HepG2 (cell line): ENCODE results near the gene INO80. TPM values are rescaled to one million over a fixed set of nuclear protein-coding genes. Genes with fewer than 3 reads are reported as not detected.
A peak's percentile ranks its signal among the peaks of the same experiment; 100 is the strongest.

ENCODE experiments used
- ARNT2 ChIP-seq: sonication (generic); formaldehyde crosslinking; IDR thresholded peaks from 2 replicates; pipeline ENCODE4 v1.8.0; 2022; ENCODE audit warnings: mild to moderate bottlenecking, low read depth, missing genetic modification reagents, moderate library complexity
- CC2D1A ChIP-seq: sonication (generic); formaldehyde crosslinking; IDR thresholded peaks from 2 replicates; pipeline ENCODE4 v1.8.1; 2023; ENCODE audit warnings: mild to moderate bottlenecking, missing genetic modification reagents
- DPF2 ChIP-seq: sonication (generic); formaldehyde crosslinking; IDR thresholded peaks from 2 replicates; pipeline ENCODE4 v1.4.0; 2020; ENCODE audit warnings: mild to moderate bottlenecking, low read depth, missing genetic modification reagents, borderline replicate concordance
- GTF3A ChIP-seq: sonication (generic); formaldehyde crosslinking; conservative IDR thresholded peaks from 2 replicates; pipeline ENCODE4 v1.4.0; 2020; ENCODE audit warnings: mild to moderate bottlenecking, missing genetic modification reagents
- HNRNPH1 ChIP-seq: fragments of 200-400 bp; formaldehyde crosslinking; optimal IDR thresholded peaks from 2 replicates; pipeline ENCODE3; 2017; ENCODE audit warnings: mild to moderate bottlenecking, low read depth, low read length
- HNRNPLL ChIP-seq: fragments of 200-400 bp; formaldehyde crosslinking; IDR thresholded peaks from 2 replicates; pipeline ENCODE4 v1.6.1; 2017; ENCODE audit warnings: mild to moderate bottlenecking, low read depth, low read length; ENCODE audit not compliant: poor library complexity, severe bottlenecking
- JDP2 ChIP-seq: sonication (generic); formaldehyde crosslinking; IDR thresholded peaks from 2 replicates; pipeline ENCODE4 v1.8.1; 2022; ENCODE audit warnings: missing genetic modification reagents, borderline replicate concordance
- JUND ChIP-seq: sonication (generic); formaldehyde crosslinking; IDR thresholded peaks from 2 replicates; pipeline ENCODE4 v1.8.0; 2022; ENCODE audit warnings: mild to moderate bottlenecking, missing genetic modification reagents
- KMT2B ChIP-seq: IDR thresholded peaks from 2 replicates; pipeline ENCODE4 v1.6.1; 2016; ENCODE audit warnings: missing genetic modification reagents, missing compliant biosample characterization
- NFKBIZ ChIP-seq: IDR thresholded peaks from 2 replicates; pipeline ENCODE4 v1.6.1; 2018; ENCODE audit warnings: missing genetic modification reagents, missing compliant biosample characterization
- PBX2 ChIP-seq: IDR thresholded peaks from 2 replicates; pipeline ENCODE4 v1.6.1; 2016; ENCODE audit warnings: control low read depth
- REL ChIP-seq: sonication (generic); formaldehyde crosslinking; conservative IDR thresholded peaks from 2 replicates; pipeline ENCODE4 v1.8.0; 2022; ENCODE audit warnings: mild to moderate bottlenecking, missing genetic modification reagents, moderate library complexity
- ZBTB34 ChIP-seq: sonication (generic); formaldehyde crosslinking; IDR thresholded peaks from 2 replicates; pipeline ENCODE4 v1.8.0; 2022; ENCODE audit warnings: mild to moderate bottlenecking, missing genetic modification reagents
- ZFAT ChIP-seq: sonication (generic); formaldehyde crosslinking; conservative IDR thresholded peaks from 2 replicates; pipeline ENCODE4 v1.8.1; 2023; ENCODE audit warnings: missing genetic modification reagents, inconsistent platforms
- ZNF10 ChIP-seq: sonication (generic); formaldehyde crosslinking; IDR thresholded peaks from 2 replicates; pipeline ENCODE4 v1.4.0; 2020; ENCODE audit warnings: mild to moderate bottlenecking, low read depth, missing genetic modification reagents, borderline replicate concordance
- ZNF296 ChIP-seq: sonication (generic); formaldehyde crosslinking; conservative IDR thresholded peaks from 2 replicates; pipeline ENCODE4 v1.5.0; 2020; ENCODE audit warnings: mild to moderate bottlenecking, missing genetic modification reagents
- ZNF563 ChIP-seq: sonication (generic); formaldehyde crosslinking; IDR thresholded peaks from 2 replicates; pipeline ENCODE4 v1.8.0; 2022; ENCODE audit warnings: mild to moderate bottlenecking, moderate library complexity, missing genetic modification reagents
- ZNF572 ChIP-seq: sonication (generic); formaldehyde crosslinking; IDR thresholded peaks from 2 replicates; pipeline ENCODE4 v1.5.1; 2020; ENCODE audit warnings: mild to moderate bottlenecking, missing genetic modification reagents
- ZNF687 ChIP-seq: sonication (generic); formaldehyde crosslinking; IDR thresholded peaks from 2 replicates; pipeline ENCODE4 v1.5.1; 2020; ENCODE audit warnings: mild to moderate bottlenecking, missing genetic modification reagents, moderate library complexity
- ZNF713 ChIP-seq: sonication (generic); formaldehyde crosslinking; IDR thresholded peaks from 2 replicates; pipeline ENCODE4 v1.4.0; 2020; ENCODE audit warnings: mild to moderate bottlenecking, missing genetic modification reagents
- ZNF781 ChIP-seq: sonication (generic); formaldehyde crosslinking; IDR thresholded peaks from 2 replicates; pipeline ENCODE4 v1.5.1; 2020; ENCODE audit warnings: borderline replicate concordance, mild to moderate bottlenecking, missing genetic modification reagents; ENCODE audit errors: not compliant biosample characterization
- polyA plus RNA-seq, 8 experiments: library from polyadenylated mRNA; depleted of rRNA in 3 of 8; stranded (reverse) in 7 of 8; unstranded in 1 of 8; fragments of >200 nt; fragmentation: Illumina TruSeq in 4 of 8; extraction: Trizol in 4 of 8; gene quantifications; 2 replicates each; pipeline versions ENCODE4 v1.2.1 to v1.2.3, GENCODE V29; 2011 to 2016; ENCODE audit warnings: low read depth in 4 of 8, missing spikeins in 1 of 8, mixed read lengths in 1 of 8; ENCODE audit not compliant: insufficient read depth in 1 of 8
- total RNA-seq, 5 experiments: library from RNA; depleted of rRNA; stranded (reverse); fragments of >200 nt; fragmentation: Illumina TruSeq; extraction: Trizol; gene quantifications; 2 replicates each; pipeline ENCODE4 v1.2.3, GENCODE V29; 2016; ENCODE audit warnings: low read depth in 1 of 5

The INO80 gene
- total and polyA plus RNA-seq, 2 of the 13 experiments (the other 11 are each of a cell fraction or from before 2014, with no cell fraction given) = 3.6 to 14.8 TPM

- TF ChIP-seq HNRNPLL = peak; percentile 50
- TF ChIP-seq JUND (CRISPR knock-in tag) = peak; percentile 60; the same call in 1 of the 2 replicates
- peak; percentile 90 for TF ChIP-seq CC2D1A (CRISPR knock-in tag)
- no peak for TF ChIP-seq JDP2 (CRISPR knock-in tag)
- TF ChIP-seq ZNF781 (CRISPR knock-in tag) = no peak
- 0 out of 2 replicates have a peak, but pooled peaks have one; percentile 69 for TF ChIP-seq ZBTB34 (CRISPR knock-in tag)
- no peak; the same call in 1 of the 2 replicates for TF ChIP-seq REL (CRISPR knock-in tag)
- TF ChIP-seq ZNF10 (CRISPR knock-in tag) = no peak
- peak; percentile 87 for TF ChIP-seq ZNF563 (CRISPR knock-in tag)
- no peak for TF ChIP-seq ZNF296 (CRISPR knock-in tag)
- TF ChIP-seq ZNF687 = peak; percentile 80
- TF ChIP-seq KMT2B = peak; percentile 93
- TF ChIP-seq ZNF713 (CRISPR knock-in tag) = no peak
- TF ChIP-seq GTF3A = no peak
- no peak for TF ChIP-seq ZFAT (CRISPR knock-in tag)
- no peak for TF ChIP-seq ZNF572 (CRISPR knock-in tag)
- TF ChIP-seq ARNT2 (CRISPR knock-in tag) = peak; percentile 92
- TF ChIP-seq NFKBIZ (CRISPR knock-in tag) = peak; percentile 55; the same call in 1 of the 2 replicates
- no peak for TF ChIP-seq DPF2 (CRISPR knock-in tag)
- TF ChIP-seq HNRNPH1 = no peak
- no peak for TF ChIP-seq PBX2 (CRISPR knock-in tag)
Measured at GRCh38 chr15:41116116-41116961, at the start of gene INO80 (continued).
